Raji (cell line): ENCODE results near the gene TNPO2.
A peak's percentile ranks its signal among the peaks of the same experiment; 100 is the strongest.

Experiments
- POLR2A ChIP-seq: IDR thresholded peaks from 2 replicates; pipeline ENCODE4 v1.6.1; 2011; ENCODE audit warnings: low read depth, low read length, control low read depth; ENCODE audit not compliant: insufficient read depth

TNPO2 gene

DNA sequence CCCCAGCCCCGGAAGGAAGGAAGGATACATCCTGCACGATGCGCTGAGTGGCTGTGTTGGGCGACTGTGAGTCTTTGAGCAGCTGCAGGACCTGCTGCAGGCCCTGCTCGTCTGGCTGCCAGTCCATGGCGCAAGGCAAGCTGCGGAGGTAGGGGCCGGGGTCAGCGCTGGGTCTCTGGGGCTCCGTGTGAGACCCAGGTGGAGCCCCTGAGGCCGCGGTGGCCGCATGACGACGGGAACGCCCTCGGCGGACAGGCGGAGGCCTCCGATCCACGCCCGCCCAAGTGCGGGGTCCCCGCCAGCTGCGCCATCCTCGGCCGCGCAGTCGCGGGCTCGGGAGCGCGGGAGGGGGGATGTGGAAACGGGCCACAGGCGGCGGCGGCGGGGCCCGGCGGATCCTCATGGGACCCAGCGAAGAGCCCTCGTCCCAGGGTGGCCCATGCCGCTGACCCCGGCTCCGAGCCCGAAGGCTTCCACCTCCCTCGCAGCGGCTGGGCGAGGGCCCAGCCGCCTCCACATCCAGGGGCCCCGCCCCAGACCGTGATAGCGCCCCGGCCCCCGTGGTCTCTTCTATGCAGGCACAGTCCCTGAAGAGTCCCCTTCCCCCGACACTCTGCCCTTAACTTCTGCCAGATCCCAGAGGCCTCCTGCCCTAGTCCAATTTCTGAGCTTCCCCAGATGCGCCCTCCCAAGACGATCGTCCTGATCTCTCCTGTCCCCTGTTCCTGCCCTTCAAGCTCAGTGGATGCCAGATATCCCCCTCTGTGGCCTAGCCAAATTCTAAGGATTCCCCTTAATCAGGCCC is 2.7 kb downstream of the TNPO2 start:
- no peak for TF ChIP-seq POLR2A

DNA sequence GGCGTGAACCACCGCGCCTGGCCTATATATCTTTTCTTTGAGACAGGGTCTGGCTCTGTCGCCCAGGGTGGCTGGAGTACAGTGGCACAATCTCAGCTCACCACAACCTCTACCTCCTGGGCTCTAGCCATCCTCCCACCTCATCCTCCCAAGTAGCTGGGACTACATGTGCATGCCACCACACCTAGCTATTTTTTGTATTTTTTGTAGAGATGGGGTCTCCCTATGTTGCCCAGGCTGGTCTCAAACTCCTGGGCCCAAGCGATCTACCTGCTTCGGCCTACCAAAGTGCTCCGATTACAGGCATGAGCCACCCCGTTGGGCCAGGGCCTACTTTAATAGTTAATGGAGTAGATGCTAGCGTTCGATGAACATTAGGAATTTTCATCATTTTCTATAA is 3.4 kb downstream of the TNPO2 start:
- TF ChIP-seq POLR2A = no peak

DNA sequence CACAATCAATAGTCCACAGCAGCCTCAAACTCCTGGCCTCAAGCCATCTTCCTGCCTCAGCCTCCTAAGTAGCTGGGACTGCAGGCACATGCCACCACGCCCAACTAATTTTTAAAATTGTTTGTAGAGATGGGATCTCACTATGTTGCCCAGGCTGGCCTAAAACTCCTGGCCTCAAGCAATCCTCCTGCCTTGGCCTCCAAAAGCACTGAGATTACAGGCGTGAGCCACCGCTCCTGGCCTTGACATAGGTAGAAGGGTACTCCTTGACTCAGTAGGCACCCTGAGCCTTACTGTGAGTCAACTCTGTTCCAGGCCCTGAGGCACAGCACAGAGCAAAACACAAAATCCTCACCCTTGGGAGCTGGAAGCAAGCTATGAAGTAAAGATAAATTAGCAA is 7.8 kb downstream of the TNPO2 start:
- TF ChIP-seq POLR2A = no peak

- TF ChIP-seq POLR2A = no peak
These were observed 8.6 kb downstream of the TNPO2 start for GRCh38 chr19:12715102-12715501.

DNA sequence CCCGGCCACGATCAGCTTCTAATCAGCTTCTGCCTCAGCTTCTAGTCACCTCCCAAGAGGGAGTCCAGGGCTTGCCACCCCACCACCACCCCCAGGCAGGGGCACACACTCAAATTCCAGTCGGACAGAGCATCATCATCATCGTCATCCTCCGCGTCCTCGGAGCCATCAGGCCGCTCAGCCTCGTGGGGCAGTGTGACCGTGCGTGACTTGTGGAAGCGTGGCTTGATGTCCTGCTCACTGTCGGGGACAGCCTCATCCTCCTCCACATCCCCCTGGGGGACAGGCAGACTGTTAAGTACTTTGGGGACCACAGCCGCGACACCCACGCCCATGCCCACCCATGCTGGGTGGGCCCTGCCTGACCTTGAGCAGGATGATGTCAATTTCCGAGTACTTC is 12.5 kb downstream of the TNPO2 start:
- no peak for TF ChIP-seq POLR2A

GRCh38 chr19:12708641-12709040 is 15.1 kb downstream of the TNPO2 start:
- TF ChIP-seq POLR2A = no peak

- no peak for TF ChIP-seq POLR2A
These were observed 17.4 kb downstream of the TNPO2 start for GRCh38 chr19:12706332-12706718.

- TF ChIP-seq POLR2A = no peak
These were observed 17.9 kb downstream of the TNPO2 start for GRCh38 chr19:12705654-12706331.

DNA sequence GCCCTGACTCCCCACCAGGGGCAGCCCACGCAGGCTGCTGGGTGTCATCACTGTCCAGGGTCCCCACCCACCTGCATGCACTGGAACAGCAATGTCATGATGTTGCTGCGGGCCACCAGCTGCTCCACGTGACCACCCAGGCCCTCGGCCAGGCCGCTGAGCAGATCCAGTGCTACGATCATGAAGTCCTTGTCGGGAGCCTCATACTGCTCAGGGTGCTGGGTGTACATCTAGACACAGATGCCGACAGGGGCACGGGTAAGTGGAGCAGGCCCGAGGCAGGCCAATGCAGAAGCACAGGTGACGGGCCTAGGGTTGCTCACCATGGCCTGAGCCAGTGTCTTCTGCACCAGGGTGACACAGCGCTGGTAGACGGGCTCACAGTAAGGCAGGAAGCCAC is 18.6 kb downstream of the TNPO2 start:
- no peak for TF ChIP-seq POLR2A

DNA sequence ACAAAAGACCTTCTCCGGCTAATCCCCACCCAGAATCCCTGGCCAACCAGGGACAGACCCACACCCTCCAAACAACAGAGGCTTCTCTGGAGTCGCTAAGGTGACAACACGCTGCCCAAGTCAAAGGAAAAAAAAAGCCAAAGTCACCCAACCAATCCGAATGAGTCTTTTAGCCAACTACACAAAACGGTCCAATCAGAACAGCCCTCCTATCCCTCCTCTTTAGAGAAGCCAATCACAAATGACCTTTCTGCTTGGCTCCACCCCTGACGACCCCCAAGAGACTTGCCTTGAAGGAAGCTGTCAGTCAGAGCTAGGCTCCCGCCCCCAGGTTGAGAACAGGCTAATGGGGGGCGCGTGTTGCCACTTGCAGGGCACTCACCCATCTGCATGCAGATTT is 20.7 kb downstream of the TNPO2 start:
- no peak for TF ChIP-seq POLR2A

GRCh38 chr19:12701596-12702282 is 22.0 kb downstream of the TNPO2 start:
- no peak for TF ChIP-seq POLR2A

GRCh38 chr19:12698138-12698537 is 25.6 kb downstream of the TNPO2 start:
- no peak for TF ChIP-seq POLR2A

- peak; percentile 71 for TF ChIP-seq POLR2A
These were observed 27.1 kb downstream of the TNPO2 start, which contains the start of gene FBXW9 for GRCh38 chr19:12696366-12697335. TSS of gene FBXW9 (minus strand) at chr19:12696631. CDS start at chr19:12696581, 50 bp downstream.

GRCh38 chr19:12695997-12696365 is 27.8 kb downstream of the TNPO2 start:
- TF ChIP-seq POLR2A = no peak

DNA sequence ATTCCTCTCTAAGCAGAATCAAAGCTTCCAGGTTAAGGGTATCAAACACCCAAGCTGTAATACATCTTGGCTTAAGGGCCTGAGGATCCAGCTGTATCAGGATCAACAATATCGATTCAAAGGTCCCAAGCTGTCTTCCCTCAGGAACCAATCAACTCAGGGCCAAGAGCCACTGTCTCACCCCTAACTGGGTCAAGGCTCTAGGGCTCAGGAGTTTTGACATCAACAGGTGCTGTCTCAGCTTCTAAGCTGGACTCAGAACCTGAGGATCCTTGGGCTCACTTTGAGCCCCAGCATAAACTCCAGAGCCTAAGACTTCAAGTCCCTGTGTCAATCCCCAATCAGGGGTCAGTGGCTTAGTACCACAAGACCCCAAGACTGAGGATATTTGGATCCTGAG is 28.2 kb downstream of the TNPO2 start:
- TF ChIP-seq POLR2A = no peak

DNA sequence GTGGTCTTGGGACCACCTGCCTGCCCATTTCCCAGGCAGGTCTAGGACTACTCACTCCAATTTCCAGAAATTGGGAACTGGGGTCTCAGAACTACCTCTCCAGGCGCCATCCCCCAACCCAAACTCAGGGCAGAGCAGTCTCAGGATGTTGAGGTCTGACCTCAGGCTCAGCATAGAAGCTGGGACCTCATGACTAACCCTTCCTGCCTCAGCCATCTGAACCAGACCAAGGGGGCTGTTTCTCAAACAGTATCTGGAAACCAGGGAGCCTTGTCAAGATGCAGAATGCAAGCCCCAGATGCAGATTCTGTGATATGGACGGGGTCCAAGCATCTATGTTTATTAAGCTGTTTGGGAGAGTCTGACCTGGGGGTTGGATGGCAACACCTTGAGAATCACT is 28.6 kb downstream of the TNPO2 start:
- no peak for TF ChIP-seq POLR2A

GRCh38 chr19:12694641-12695040 is 29.1 kb downstream of the TNPO2 start:
- no peak for TF ChIP-seq POLR2A
